Neural cell (in vitro differentiated cells): Measurements from ENCODE around the gene PAK5.

ENCODE experiments used
- CTCF ChIP-seq: fragments of 450-650 bp; IDR thresholded peaks from 2 replicates; pipeline ENCODE4 v1.5.1; 2014; ENCODE audit warnings: antibody characterized with exemption, mild to moderate bottlenecking, moderate library complexity; ENCODE audit not compliant: poor library complexity, severe bottlenecking
- EP300 ChIP-seq: fragments of 450-650 bp; conservative IDR thresholded peaks from 2 replicates; pipeline ENCODE4 v1.6.1; 2014; ENCODE audit warnings: antibody characterized with exemption, mild to moderate bottlenecking, moderate library complexity; ENCODE audit not compliant: poor library complexity, severe bottlenecking
- POLR2AphosphoS5 ChIP-seq: IDR thresholded peaks from 2 replicates; pipeline ENCODE4 v1.6.1; 2012
- RAD21 ChIP-seq: fragments of 450-650 bp; conservative IDR thresholded peaks from 2 replicates; pipeline ENCODE4 v1.6.1; 2014; ENCODE audit warnings: antibody characterized with exemption, mild to moderate bottlenecking, moderate library complexity
- REST ChIP-seq: IDR thresholded peaks from 2 replicates; pipeline ENCODE4 v1.6.1; 2012; ENCODE audit warnings: borderline replicate concordance
- SMC3 ChIP-seq: fragments of 450-650 bp; conservative IDR thresholded peaks from 2 replicates; pipeline ENCODE4 v1.6.1; 2014; ENCODE audit warnings: antibody characterized with exemption, mild to moderate bottlenecking, moderate library complexity; ENCODE audit not compliant: poor library complexity
- TAF1 ChIP-seq: IDR thresholded peaks from 2 replicates; pipeline ENCODE4 v1.6.1; 2012; ENCODE audit warnings: low read depth

GRCh38 chr20:9817654-9818053 lies 21.2 kb downstream of the PAK5 start:
- TF ChIP-seq CTCF, result no peak
- TF ChIP-seq EP300, result no peak
- TF ChIP-seq REST, result no peak
- TF ChIP-seq POLR2AphosphoS5, result no peak
- no peak for TF ChIP-seq RAD21
- no peak for TF ChIP-seq SMC3
- no peak for TF ChIP-seq TAF1
